SK-N-SH treated with all-trans-retinoic acid at 6 μM for 48 hours (cell line): ENCODE measurements around the gene RGS9BP.

Experiments
- ARNTL ChIP-seq: fragments of 450-650 bp; formaldehyde crosslinking; IDR thresholded peaks from 2 replicates; pipeline ENCODE4 v1.5.0; 2020; ENCODE audit warnings: low read depth, mild to moderate bottlenecking, moderate library complexity, borderline replicate concordance
- ESRRG ChIP-seq: fragments of 250-450 bp; sonication (Bioruptor Pico); IDR thresholded peaks from 2 replicates; pipeline ENCODE4 v1.6.1; 2021; ENCODE audit warnings: mild to moderate bottlenecking
- GLIS3 ChIP-seq: fragments of 250-450 bp; sonication (Bioruptor Pico); IDR thresholded peaks from 2 replicates; pipeline ENCODE4 v1.5.0; 2020; ENCODE audit warnings: mild to moderate bottlenecking, moderate library complexity
- OSR1 ChIP-seq: fragments of 250-450 bp; sonication (Bioruptor Pico); IDR thresholded peaks from 2 replicates; pipeline ENCODE4 v1.8.0; 2022; ENCODE audit warnings: moderate library complexity, mild to moderate bottlenecking, inconsistent platforms
- PPARA ChIP-seq: fragments of 250-450 bp; sonication (Bioruptor Pico); IDR thresholded peaks from 2 replicates; pipeline ENCODE4 v1.5.0; 2020; ENCODE audit warnings: mild to moderate bottlenecking, borderline replicate concordance
- TCF4 ChIP-seq: fragments of 250-450 bp; sonication (Bioruptor Pico); IDR thresholded peaks from 2 replicates; pipeline ENCODE4 v1.8.0; 2021; ENCODE audit warnings: mild to moderate bottlenecking, moderate library complexity, borderline replicate concordance
- TSHZ2 ChIP-seq: fragments of 250-450 bp; sonication (Bioruptor Pico); IDR thresholded peaks from 2 replicates; pipeline ENCODE4 v1.5.0; 2020; ENCODE audit warnings: mild to moderate bottlenecking, moderate library complexity
- ZC3H10 ChIP-seq: fragments of 250-450 bp; sonication (Bioruptor Pico); IDR thresholded peaks from 2 replicates; pipeline ENCODE4 v1.5.1; 2021; ENCODE audit warnings: mild to moderate bottlenecking, moderate library complexity
- ZFP30 ChIP-seq: fragments of 450-650 bp; formaldehyde crosslinking; IDR thresholded peaks from 2 replicates; pipeline ENCODE4 v1.5.0; 2022; ENCODE audit warnings: mild to moderate bottlenecking, moderate library complexity
- TF ChIP-seq, protein P1 (sequence below): fragments of 250-450 bp; sonication (Bioruptor Pico); IDR thresholded peaks from 2 replicates; pipeline ENCODE4 v1.8.0; 2020; ENCODE audit warnings: mild to moderate bottlenecking, moderate library complexity, borderline replicate concordance

GRCh38 chr19:32652894-32653598 is 22.6 kb upstream of the RGS9BP start:
- TF ChIP-seq, protein P1, sequence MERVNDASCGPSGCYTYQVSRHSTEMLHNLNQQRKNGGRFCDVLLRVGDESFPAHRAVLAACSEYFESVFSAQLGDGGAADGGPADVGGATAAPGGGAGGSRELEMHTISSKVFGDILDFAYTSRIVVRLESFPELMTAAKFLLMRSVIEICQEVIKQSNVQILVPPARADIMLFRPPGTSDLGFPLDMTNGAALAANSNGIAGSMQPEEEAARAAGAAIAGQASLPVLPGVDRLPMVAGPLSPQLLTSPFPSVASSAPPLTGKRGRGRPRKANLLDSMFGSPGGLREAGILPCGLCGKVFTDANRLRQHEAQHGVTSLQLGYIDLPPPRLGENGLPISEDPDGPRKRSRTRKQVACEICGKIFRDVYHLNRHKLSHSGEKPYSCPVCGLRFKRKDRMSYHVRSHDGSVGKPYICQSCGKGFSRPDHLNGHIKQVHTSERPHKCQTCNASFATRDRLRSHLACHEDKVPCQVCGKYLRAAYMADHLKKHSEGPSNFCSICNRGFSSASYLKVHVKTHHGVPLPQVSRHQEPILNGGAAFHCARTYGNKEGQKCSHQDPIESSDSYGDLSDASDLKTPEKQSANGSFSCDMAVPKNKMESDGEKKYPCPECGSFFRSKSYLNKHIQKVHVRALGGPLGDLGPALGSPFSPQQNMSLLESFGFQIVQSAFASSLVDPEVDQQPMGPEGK (CRISPR knock-in tag), result no peak
- TF ChIP-seq ESRRG (CRISPR knock-in tag) (no peak), ZFP30 (no peak), ARNTL (CRISPR knock-in tag) (no peak), TCF4 (CRISPR knock-in tag) (no peak), OSR1 (CRISPR knock-in tag) (no peak), PPARA (CRISPR knock-in tag) (no peak), GLIS3 (CRISPR knock-in tag) (no peak), ZC3H10 (no peak), TSHZ2 (CRISPR knock-in tag) (no peak)
